ENCODE results near the gene PCNP. TPM values are rescaled to one million over a fixed set of nuclear protein-coding genes. Genes with fewer than 3 reads are reported as not detected.

Gene PCNP, protein sequence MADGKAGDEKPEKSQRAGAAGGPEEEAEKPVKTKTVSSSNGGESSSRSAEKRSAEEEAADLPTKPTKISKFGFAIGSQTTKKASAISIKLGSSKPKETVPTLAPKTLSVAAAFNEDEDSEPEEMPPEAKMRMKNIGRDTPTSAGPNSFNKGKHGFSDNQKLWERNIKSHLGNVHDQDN
- 117 TPM for total RNA-seq (ENCODE audit: unreplicated experiment)
- long read RNA-seq, transcript PCNP-201 (5 exons, 2,342 nt), result major isoform, 47 of 78 reads
- long read RNA-seq, transcript PCNP-204 (4 exons, 2,028 nt), result minor isoform, 5 of 78 reads
- long read RNA-seq, transcript PCNP-202 (5 exons, 2,165 nt), result minor isoform, 11 of 78 reads
- long read RNA-seq, partial matches to known transcripts, result 3 of 78 reads
- long read RNA-seq, other reads (novel, unspliced or antisense), result 11 of 78 reads

DNA sequence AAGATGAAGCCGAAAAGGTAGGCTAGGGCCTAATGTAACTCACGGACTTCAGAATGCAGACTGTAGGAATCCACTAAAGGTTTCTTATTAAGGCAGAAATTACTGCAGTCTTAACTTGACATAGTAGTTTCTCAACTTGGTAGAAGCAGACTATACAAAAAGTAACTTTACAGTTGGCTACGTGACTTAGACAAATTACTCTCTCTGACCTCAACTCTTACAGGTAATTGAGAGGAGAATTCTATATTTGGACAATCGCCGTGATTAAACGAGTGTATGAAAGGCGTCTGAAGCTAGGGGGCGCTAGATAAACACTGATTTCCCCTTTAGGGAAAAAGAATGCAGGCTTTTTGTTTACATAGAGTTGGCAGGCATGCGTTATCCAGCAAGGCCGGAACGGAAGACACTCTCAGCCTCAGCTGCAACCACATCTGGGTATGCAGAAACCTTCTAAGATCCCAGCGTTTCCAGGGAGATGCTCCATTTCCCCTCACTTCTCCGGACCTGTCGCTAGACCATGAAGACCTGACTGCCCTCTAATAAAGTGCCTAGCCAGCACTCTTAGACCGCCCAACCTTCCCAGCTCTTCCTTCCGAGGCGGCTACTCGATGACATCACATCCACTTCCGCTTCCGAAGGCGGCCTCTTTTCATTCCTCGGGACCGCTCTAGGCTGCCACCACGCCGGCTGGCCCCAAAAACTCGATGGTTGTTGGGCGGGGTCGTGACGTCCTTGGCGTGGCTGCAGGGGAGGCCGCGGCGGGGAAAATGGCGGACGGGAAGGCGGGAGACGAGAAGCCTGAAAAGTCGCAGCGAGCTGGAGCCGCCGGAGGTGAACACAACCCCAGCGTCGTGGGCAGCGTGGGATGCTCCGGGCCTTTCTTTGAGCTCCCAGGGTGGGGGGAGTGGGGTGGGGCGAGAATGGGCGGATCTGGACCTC, at the start of gene PCNP:
Gene PCNP, plus strand, starts transcription at position 732 of the 939 bp plus-strand sequence. Its CDS starts 36 bp downstream, at position 768.
- peak; percentile 95 for TF ChIP-seq CTCF (IDR thresholded peaks at IDR 0.05; ENCODE audit: unreplicated experiment)
- peaks cover 14% of the 10 kb centered on the region for H3K36me3 Mint-ChIP-seq (ENCODE audit: low read depth, unreplicated experiment)
- peak within 1 kb of the TSS; percentile 100 for H3K27ac Mint-ChIP-seq (ENCODE audit: unreplicated experiment)
- H3K27me3 Mint-ChIP-seq (ENCODE audit: unreplicated experiment), result peaks cover 19% of the 10 kb centered on the region
- peaks cover 25% of the 10 kb centered on the region for H3K4me1 Mint-ChIP-seq (ENCODE audit: unreplicated experiment)
- peak within 1 kb of the TSS; percentile 97 for H3K4me3 Mint-ChIP-seq (ENCODE audit: unreplicated experiment)
- DNase-seq (ENCODE audit: low spot score), result peak; percentile 98
- H3K9me3 Mint-ChIP-seq (ENCODE audit: unreplicated experiment), result no peaks in the 10 kb centered on the region

DNA sequence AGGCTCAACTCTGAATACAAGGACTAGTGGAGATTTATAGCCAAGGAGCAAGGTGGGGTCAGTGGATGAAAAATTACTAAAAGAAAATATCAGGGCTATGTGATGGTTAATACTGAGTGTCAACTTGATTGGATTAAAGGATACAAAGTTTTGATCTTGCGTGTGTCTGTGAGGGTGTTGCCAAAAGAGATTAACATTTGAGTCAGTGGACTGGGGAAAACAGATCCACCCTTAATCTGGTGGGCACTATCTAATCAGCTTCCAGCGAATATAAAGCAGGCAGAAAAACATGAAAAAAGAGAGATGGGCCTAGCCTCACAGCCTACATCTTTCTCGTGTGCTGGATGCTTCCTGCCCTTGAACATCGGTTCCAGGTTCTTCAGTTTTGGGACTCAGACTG, 46.5 kb upstream of the PCNP start:
- no peak for TF ChIP-seq CTCF (IDR thresholded peaks at IDR 0.05; ENCODE audit: unreplicated experiment)
- H3K9me3 Mint-ChIP-seq (ENCODE audit: unreplicated experiment), result peaks cover 5% of the 10 kb centered on the region
- H3K27ac Mint-ChIP-seq (ENCODE audit: unreplicated experiment), result no peak overlapping the region
- H3K4me3 Mint-ChIP-seq (ENCODE audit: unreplicated experiment), result no peak overlapping the region
- H3K27me3 Mint-ChIP-seq (ENCODE audit: unreplicated experiment), result peaks cover 9% of the 10 kb centered on the region
- H3K36me3 Mint-ChIP-seq (ENCODE audit: low read depth, unreplicated experiment), result peaks cover 14% of the 10 kb centered on the region
- no peak for DNase-seq (ENCODE audit: low spot score)
- H3K4me1 Mint-ChIP-seq (ENCODE audit: unreplicated experiment), result peaks cover 15% of the 10 kb centered on the region

DNA sequence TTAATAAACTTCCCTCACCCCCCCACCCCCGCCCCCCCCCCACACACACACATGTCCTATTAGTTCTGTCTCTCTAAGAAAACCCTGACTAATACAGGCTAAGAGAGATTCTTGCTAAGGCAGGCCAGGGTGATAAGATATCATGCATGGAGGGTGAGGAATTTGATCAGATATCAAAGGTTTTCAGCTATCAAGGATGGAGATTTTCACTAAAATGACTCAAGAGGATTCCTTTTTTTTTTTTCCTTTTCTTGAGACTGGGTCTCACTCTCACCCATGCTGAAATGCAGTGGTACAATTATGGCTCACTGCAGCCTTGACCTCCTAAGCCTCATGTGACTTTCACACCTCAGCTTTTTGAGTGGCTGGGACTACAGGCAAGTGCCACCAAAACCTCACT, 46.1 kb upstream of the PCNP start:
- H3K36me3 Mint-ChIP-seq (ENCODE audit: low read depth, unreplicated experiment), result peaks cover 14% of the 10 kb centered on the region
- peaks cover 5% of the 10 kb centered on the region for H3K9me3 Mint-ChIP-seq (ENCODE audit: unreplicated experiment)
- no peak overlapping the region for H3K27ac Mint-ChIP-seq (ENCODE audit: unreplicated experiment)
- no peak for TF ChIP-seq CTCF (IDR thresholded peaks at IDR 0.05; ENCODE audit: unreplicated experiment)
- H3K27me3 Mint-ChIP-seq (ENCODE audit: unreplicated experiment), result peaks cover 9% of the 10 kb centered on the region
- DNase-seq (ENCODE audit: low spot score), result no peak
- H3K4me1 Mint-ChIP-seq (ENCODE audit: unreplicated experiment), result peaks cover 17% of the 10 kb centered on the region
- no peak overlapping the region for H3K4me3 Mint-ChIP-seq (ENCODE audit: unreplicated experiment)

DNA sequence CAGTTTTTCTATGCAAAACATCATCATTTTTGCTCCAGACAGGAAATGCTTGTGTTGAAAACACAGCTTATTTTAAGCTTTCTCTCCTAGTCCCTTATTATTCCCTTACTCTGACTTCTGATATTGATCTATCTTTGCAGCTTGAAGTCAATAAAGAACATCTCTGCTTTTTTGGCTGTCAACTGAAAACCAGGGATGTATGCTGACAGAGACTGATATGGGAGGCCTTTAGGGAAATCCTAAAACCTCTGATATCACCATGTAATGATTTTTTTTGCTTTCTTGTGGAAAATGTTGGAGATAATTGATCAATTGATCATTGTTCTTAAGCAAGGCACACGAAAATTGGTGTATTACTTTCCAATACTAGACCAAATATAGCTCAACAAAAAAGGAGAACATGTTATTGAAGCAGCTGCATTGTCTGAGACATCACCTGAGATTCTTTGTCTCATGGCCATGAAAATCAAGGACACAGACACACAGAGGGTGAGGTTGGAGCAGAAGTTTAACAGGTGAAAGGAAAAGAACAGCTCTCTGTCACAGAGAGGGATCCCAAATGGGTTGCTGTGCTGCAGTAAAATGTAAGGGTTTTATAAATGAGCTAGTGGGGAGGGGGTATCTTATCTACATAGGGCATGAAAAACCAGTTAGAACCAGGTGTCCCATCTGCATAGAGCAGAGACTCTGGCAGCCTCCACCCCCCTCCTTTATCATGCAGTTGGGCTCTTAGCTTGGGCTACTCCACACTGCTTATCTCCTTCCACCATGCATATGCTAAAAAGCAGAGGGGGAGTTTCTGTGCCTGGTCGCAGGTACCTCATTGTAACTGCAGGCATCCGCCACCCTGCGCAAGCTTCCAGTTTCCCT, 43.9 kb upstream of the PCNP start:
- peaks cover 5% of the 10 kb centered on the region for H3K9me3 Mint-ChIP-seq (ENCODE audit: unreplicated experiment)
- DNase-seq (ENCODE audit: low spot score), result no peak
- H3K4me1 Mint-ChIP-seq (ENCODE audit: unreplicated experiment), result peaks cover 17% of the 10 kb centered on the region
- TF ChIP-seq CTCF (IDR thresholded peaks at IDR 0.05; ENCODE audit: unreplicated experiment), result no peak
- H3K4me3 Mint-ChIP-seq (ENCODE audit: unreplicated experiment), result no peak overlapping the region
- no peak overlapping the region for H3K27ac Mint-ChIP-seq (ENCODE audit: unreplicated experiment)
- peaks cover 7% of the 10 kb centered on the region for H3K27me3 Mint-ChIP-seq (ENCODE audit: unreplicated experiment)
- peaks cover 14% of the 10 kb centered on the region for H3K36me3 Mint-ChIP-seq (ENCODE audit: low read depth, unreplicated experiment)

Measured in endothelial cell (in vitro differentiated cells).